MM.1S (cell line): ENCODE measurements around the gene EPB41.

Experiments
- DNase-seq: peaks from one replicate; pipeline ENCODE4 v3.0.0-alpha.2; 2015
- H2AFZ ChIP-seq: fragments of 300-600 bp; sonication (generic); 2 replicates; pipeline ENCODE4 v1.6.0; 2016; ENCODE audit warnings: antibody characterized with exemption, low read length
- H3F3A ChIP-seq: fragments of 300-600 bp; sonication (generic); 2 replicates; pipeline ENCODE4 v1.6.1; 2016; ENCODE audit warnings: mild to moderate bottlenecking, antibody characterized with exemption, low read length, moderate library complexity, mixed read lengths; ENCODE audit not compliant: insufficient read depth
- H3K27ac ChIP-seq: fragments of 300-600 bp; sonication (generic); 2 replicates; pipeline ENCODE4 v1.5.1; 2016; ENCODE audit warnings: mild to moderate bottlenecking, low read length
- H3K27me3 ChIP-seq: fragments of 300-600 bp; sonication (generic); replicated peaks from 2 replicates; pipeline ENCODE4 v1.6.0; 2016; ENCODE audit warnings: low read length; ENCODE audit not compliant: insufficient read depth
- H3K36me3 ChIP-seq: fragments of 300-600 bp; sonication (generic); replicated peaks from 2 replicates; pipeline ENCODE4 v1.6.1; 2016; ENCODE audit warnings: mild to moderate bottlenecking, low read length, mixed read lengths; ENCODE audit not compliant: insufficient read depth
- H3K4me1 ChIP-seq: fragments of 300-600 bp; sonication (generic); 2 replicates; pipeline ENCODE4 v1.6.1; 2016; ENCODE audit warnings: low read length, mixed read lengths
- H3K4me2 ChIP-seq: fragments of 300-600 bp; sonication (generic); 2 replicates; pipeline ENCODE4 v1.6.0; 2016; ENCODE audit warnings: low read depth, low read length
- H3K4me3 ChIP-seq: fragments of 300-600 bp; sonication (generic); 2 replicates; pipeline ENCODE4 v1.5.1; 2016; ENCODE audit warnings: low read length, mixed read lengths
- H3K79me2 ChIP-seq: fragments of 300-600 bp; sonication (generic); 2 replicates; pipeline ENCODE4 v1.6.1; 2016; ENCODE audit warnings: mixed run types, low read length, mixed read lengths
- H3K9ac ChIP-seq: fragments of 300-600 bp; sonication (generic); 2 replicates; pipeline ENCODE4 v1.6.1; 2016; ENCODE audit warnings: low read length, mixed read lengths
- H3K9me2 ChIP-seq: fragments of 300-600 bp; sonication (generic); replicated peaks from 2 replicates; pipeline ENCODE4 v1.6.1; 2016; ENCODE audit warnings: mild to moderate bottlenecking, low read length, mixed read lengths; ENCODE audit not compliant: insufficient read depth
- H3K9me3 ChIP-seq: fragments of 300-600 bp; sonication (generic); replicated peaks from 2 replicates; pipeline ENCODE4 v1.6.1; 2016; ENCODE audit warnings: mild to moderate bottlenecking, low read length, mixed read lengths; ENCODE audit not compliant: insufficient read depth
- H4K20me1 ChIP-seq: fragments of 300-600 bp; sonication (generic); 2 replicates; pipeline ENCODE4 v1.6.1; 2016; ENCODE audit warnings: mild to moderate bottlenecking, low read length, moderate library complexity, mixed read lengths; ENCODE audit not compliant: insufficient read depth
- EZH2 ChIP-seq: fragments of 300-600 bp; sonication (generic); optimal IDR thresholded peaks from 2 replicates; pipeline ENCODE3; 2017; ENCODE audit warnings: low read depth, mild to moderate bottlenecking, antibody characterized with exemption, low read length, mixed read lengths
- EZH2phosphoT487 ChIP-seq: fragments of 300-600 bp; sonication (generic); IDR thresholded peaks from 2 replicates; pipeline ENCODE4 v1.6.1; 2018; ENCODE audit warnings: antibody characterized with exemption, low read length
- TF ChIP-seq, protein P1 (sequence below): fragments of 300-600 bp; sonication (generic); IDR thresholded peaks from 2 replicates; pipeline ENCODE4 v1.5.1; 2016; ENCODE audit warnings: antibody characterized with exemption, low read length, mixed read lengths

EPB41 gene

DNA sequence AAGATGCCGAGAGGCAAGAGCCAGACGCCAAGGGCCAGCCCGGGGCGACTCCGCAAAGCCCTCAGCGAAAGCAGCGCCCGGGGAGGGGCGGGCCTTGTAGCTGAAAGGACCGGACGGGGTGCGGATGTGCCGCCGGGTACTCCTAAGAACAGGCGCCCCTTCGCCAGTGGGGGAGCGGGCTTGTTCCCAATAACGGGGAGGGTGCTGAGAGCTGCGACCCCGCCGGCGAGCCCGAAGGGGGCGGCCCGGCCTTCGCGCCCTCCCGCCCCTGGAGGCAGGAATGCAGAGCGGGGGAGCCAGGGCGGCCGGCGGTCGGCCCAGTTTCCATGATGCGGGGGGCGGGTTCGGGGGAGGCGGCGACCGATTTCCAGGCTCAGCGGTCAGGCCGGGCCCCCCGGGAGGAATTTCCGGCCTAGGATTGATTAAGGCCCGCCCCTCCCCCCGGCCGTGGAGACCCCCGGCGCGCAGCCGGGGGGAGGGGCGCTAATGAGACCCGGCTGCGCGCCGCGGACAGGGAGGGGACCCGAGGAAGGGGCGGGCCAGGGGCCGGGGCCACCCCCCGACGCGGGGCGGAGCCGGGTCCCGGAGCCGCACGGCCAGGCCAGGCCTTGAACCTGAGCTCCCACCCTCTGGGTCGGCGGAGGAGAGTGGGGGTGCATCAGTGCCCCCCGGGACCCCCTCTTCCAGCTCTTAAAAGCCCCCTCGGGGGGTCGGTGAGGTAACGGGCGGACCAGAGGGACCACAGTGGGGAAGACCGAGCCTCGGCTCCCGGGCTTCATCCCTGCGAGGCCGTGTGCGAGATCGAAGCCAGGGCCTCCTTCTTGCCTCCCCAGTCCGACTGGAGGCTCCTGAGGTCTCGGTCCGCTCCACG, 210.2 kb downstream of the EPB41 start:
- peak; percentile 44 for DNase-seq
- Histone ChIP-seq H3K79me2 (no peaks in the 10 kb centered on the region), H3K9ac (no peak overlapping the region; the same call in 1 of the 2 replicates), H3K27me3 (peaks cover 31% of the 10 kb centered on the region), H3F3A (no peaks in the 10 kb centered on the region), H4K20me1 (no peaks in the 10 kb centered on the region), H3K4me3 (peak overlapping the region; percentile 64), H3K4me2 (peak overlapping the region; percentile 94), H3K9me2 (no peaks in the 10 kb centered on the region), H3K27ac (no peak overlapping the region), H3K4me1 (no peaks in the 10 kb centered on the region), H3K9me3 (no peaks in the 10 kb centered on the region), H3K36me3 (no peaks in the 10 kb centered on the region), H2AFZ (peak overlapping the region; percentile 82)
- no peak for TF ChIP-seq EZH2phosphoT487
- no peak for TF ChIP-seq EZH2
- TF ChIP-seq, protein P1, sequence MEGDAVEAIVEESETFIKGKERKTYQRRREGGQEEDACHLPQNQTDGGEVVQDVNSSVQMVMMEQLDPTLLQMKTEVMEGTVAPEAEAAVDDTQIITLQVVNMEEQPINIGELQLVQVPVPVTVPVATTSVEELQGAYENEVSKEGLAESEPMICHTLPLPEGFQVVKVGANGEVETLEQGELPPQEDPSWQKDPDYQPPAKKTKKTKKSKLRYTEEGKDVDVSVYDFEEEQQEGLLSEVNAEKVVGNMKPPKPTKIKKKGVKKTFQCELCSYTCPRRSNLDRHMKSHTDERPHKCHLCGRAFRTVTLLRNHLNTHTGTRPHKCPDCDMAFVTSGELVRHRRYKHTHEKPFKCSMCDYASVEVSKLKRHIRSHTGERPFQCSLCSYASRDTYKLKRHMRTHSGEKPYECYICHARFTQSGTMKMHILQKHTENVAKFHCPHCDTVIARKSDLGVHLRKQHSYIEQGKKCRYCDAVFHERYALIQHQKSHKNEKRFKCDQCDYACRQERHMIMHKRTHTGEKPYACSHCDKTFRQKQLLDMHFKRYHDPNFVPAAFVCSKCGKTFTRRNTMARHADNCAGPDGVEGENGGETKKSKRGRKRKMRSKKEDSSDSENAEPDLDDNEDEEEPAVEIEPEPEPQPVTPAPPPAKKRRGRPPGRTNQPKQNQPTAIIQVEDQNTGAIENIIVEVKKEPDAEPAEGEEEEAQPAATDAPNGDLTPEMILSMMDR, result peak; percentile 29

DNA sequence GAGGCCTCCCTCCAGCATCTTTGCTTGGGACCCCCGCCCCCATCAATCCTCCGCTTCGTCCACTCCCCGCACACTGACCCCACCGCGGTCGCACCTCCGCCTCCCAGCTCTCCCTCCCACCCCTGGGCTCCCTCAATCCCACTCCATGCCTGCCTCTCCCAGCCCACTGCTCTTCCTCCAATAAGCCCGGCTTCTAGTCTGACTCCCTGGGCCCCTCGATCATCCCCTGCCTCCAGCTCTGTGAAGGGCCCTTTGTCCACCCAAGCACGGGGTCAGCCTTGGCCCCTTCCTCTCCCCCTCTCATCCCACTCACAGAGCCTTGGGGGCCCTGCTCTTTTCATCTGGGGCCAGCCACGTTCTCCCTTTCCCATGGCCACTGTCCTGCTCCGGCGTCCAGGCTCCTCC, 210.9 kb downstream of the EPB41 start:
- H3K4me1 ChIP-seq, result no peaks in the 10 kb centered on the region
- H3K9me2 ChIP-seq, result no peaks in the 10 kb centered on the region
- no peaks in the 10 kb centered on the region for H3F3A ChIP-seq
- H3K9ac ChIP-seq, result no peak overlapping the region
- H3K36me3 ChIP-seq, result no peaks in the 10 kb centered on the region
- H3K79me2 ChIP-seq, result no peaks in the 10 kb centered on the region
- no peak for DNase-seq
- no peak overlapping the region for H2AFZ ChIP-seq
- no peak overlapping the region for H3K27ac ChIP-seq
- H3K27me3 ChIP-seq, result peaks cover 31% of the 10 kb centered on the region
- no peaks in the 10 kb centered on the region for H3K9me3 ChIP-seq
- H4K20me1 ChIP-seq, result no peaks in the 10 kb centered on the region
- no peak overlapping the region for H3K4me3 ChIP-seq
- no peak for TF ChIP-seq EZH2phosphoT487
- no peak for TF ChIP-seq EZH2
- TF ChIP-seq, protein P1, result no peak
- no peak overlapping the region; the same call in 1 of the 2 replicates for H3K4me2 ChIP-seq

DNA sequence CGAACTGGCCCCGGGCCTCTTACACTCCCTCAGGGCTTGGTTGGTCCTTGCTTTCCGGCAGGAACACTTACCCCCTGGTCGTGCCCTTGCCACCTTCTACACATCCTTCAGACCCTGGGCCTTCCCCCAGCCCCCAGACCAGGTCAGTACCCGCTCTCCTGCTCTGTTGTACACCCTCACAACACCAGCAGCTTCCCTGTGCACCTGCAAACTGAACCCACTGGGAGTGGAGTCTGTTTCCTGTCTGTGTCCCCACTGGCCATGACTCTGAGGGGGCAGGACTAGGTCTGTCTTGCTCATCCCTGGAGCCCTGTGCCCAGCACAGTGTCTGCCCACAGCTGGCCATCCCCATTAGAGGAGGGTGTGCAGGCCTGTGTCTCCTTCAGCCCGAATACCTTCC, 211.4 kb downstream of the EPB41 start:
- DNase-seq, result no peak
- H4K20me1 ChIP-seq, result no peaks in the 10 kb centered on the region
- H3K9ac ChIP-seq, result no peak overlapping the region
- H3K4me3 ChIP-seq, result no peak overlapping the region
- H2AFZ ChIP-seq, result no peak overlapping the region
- H3K4me2 ChIP-seq, result no peak overlapping the region
- H3K9me3 ChIP-seq, result no peaks in the 10 kb centered on the region
- H3K4me1 ChIP-seq, result no peaks in the 10 kb centered on the region
- TF ChIP-seq EZH2 (no peak), EZH2phosphoT487 (no peak)
- TF ChIP-seq, protein P1, result no peak
- no peaks in the 10 kb centered on the region for H3F3A ChIP-seq
- no peaks in the 10 kb centered on the region for H3K79me2 ChIP-seq
- H3K36me3 ChIP-seq, result no peaks in the 10 kb centered on the region
- H3K27me3 ChIP-seq, result peaks cover 31% of the 10 kb centered on the region
- no peak overlapping the region for H3K27ac ChIP-seq
- H3K9me2 ChIP-seq, result no peaks in the 10 kb centered on the region
